ENCODE results near the gene TMEM238. TPM values are rescaled to one million over a fixed set of nuclear protein-coding genes. Genes with fewer than 3 reads are reported as not detected.

The TMEM238 gene
- total and polyA plus RNA-seq, 2 donors (not counting 3 experiments of a cell fraction or from before 2014, with no cell fraction given), result 0.18 to 0.35 TPM

- H3K27ac ChIP-seq (ENCODE audit: insufficient read depth, low read depth, low read length), result no peak overlapping the region
- H2AFZ ChIP-seq (ENCODE audit: low read depth, low read length), result no peak overlapping the region
- no peak overlapping the region for H3K9ac ChIP-seq (replicated peaks; ENCODE audit: extremely low read depth, insufficient read depth, low read length)
- no peaks in the 10 kb centered on the region for H3K79me2 ChIP-seq (ENCODE audit: control insufficient read depth, insufficient read depth, low read length)
- ChIA-PET CTCF (interaction anchor here (0.8 to 4.5 kb wide), 8 partner anchors 34 to 283 kb away, joined by 3 to 69 read pairs (median 6); no protein-coding TSS in a partner anchor), POLR2A (interaction anchor here (1.0 kb wide), 1 partner anchor 12 kb away, joined by 3 read pairs; the partner anchor contains the start of gene UBE2S)
- H3K27me3 ChIP-seq (ENCODE audit: control insufficient read depth in 2 of 2, insufficient read depth in 2 of 2, low read length in 2 of 2), result peaks cover 0 to 8% of the 10 kb centered on the region in 2 experiments
- intact Hi-C loops (cut with micrococcal nuclease) (loop anchor here (2.0 kb wide), 2 partner anchors 85 to 127 kb away; no protein-coding TSS in a partner anchor), dilution Hi-C loops (cut with MboI; ENCODE audit: extremely low pct_ligation_motif_present, low sequenced_read_pairs) (no loop called here)
- H3K4me1 ChIP-seq (ENCODE audit: control insufficient read depth, extremely low read depth, insufficient read depth, low read length), result no peaks in the 10 kb centered on the region
- H4K20me1 ChIP-seq (replicated peaks; ENCODE audit: control insufficient read depth, extremely low read depth, insufficient read depth, low read length), result no peaks in the 10 kb centered on the region
- H3K9me3 ChIP-seq (replicated peaks; ENCODE audit: control insufficient read depth, insufficient read depth, low read length), result no peaks in the 10 kb centered on the region
- no peak overlapping the region for H3K4me2 ChIP-seq (ENCODE audit: insufficient read depth, low read length)
- no TSS peak for BruUV-seq (replicated peaks)
- TF ChIP-seq FOS (IDR thresholded peaks at IDR 0.05; ENCODE audit: borderline replicate concordance, insufficient read depth, low read length) (no peak), MAX (IDR thresholded peaks at IDR 0.05; ENCODE audit: insufficient read depth, insufficient read length) (no peak), JUN (IDR thresholded peaks at IDR 0.05; ENCODE audit: borderline replicate concordance, insufficient read depth, insufficient read length, low read depth) (no peak), CTCF (IDR thresholded peaks at IDR 0.05; ENCODE audit: extremely low read depth in 1 of 2, insufficient read depth in 1 of 2, low read depth in 1 of 2, low read length in 2 of 2) (no peak), EZH2 (IDR thresholded peaks at IDR 0.05; ENCODE audit: borderline replicate concordance, low read depth, low read length, severe bottlenecking) (no peak), POLR2AphosphoS5 (IDR thresholded peaks at IDR 0.05; ENCODE audit: insufficient read depth, low read depth, low read length) (no peak), GATA2 (IDR thresholded peaks at IDR 0.05; ENCODE audit: insufficient read depth, insufficient read length, low read depth, low read length) (no peak), POLR2A (IDR thresholded peaks at IDR 0.05; ENCODE audit: low read depth, low read length) (no peak), MYC (IDR thresholded peaks at IDR 0.05; ENCODE audit: low read depth, low read length) (no peak)
- DNase-seq (ENCODE audit: low read depth, low spot score) (no peak), FAIRE-seq (no peak)
- no peaks in the 10 kb centered on the region for H3K9me1 ChIP-seq (replicated peaks; ENCODE audit: control insufficient read depth, extremely low read depth, insufficient read depth, low read length)
- no peaks in the 10 kb centered on the region for H3K36me3 ChIP-seq (ENCODE audit: control insufficient read depth in 2 of 2, extremely low read depth in 1 of 2, insufficient read depth in 2 of 2, low read length in 2 of 2)
- H3K4me3 ChIP-seq (replicated peaks in 1 of 3; ENCODE audit: insufficient read depth in 1 of 3, low read depth in 1 of 3, low read length in 3 of 3), result no peak overlapping the region
Observed at GRCh38 chr19:55419624-55420236, 35.6 kb upstream of the TMEM238 start.
